Neutrophil (primary cell): Measurements from ENCODE around the gene MAPRE3.

Experiments used
- H3K27ac ChIP-seq: fragments of 200-600 bp; sonication (generic); 2 replicates; pipeline ENCODE4 v1.5.1; 2016; ENCODE audit warnings: mild to moderate bottlenecking, moderate library complexity
- H3K27me3 ChIP-seq: fragments of 200-600 bp; sonication (generic); 2 replicates; pipeline ENCODE4 v1.6.0; 2016; ENCODE audit warnings: mild to moderate bottlenecking
- H3K36me3 ChIP-seq: fragments of 200-600 bp; sonication (generic); 2 replicates; pipeline ENCODE4 v1.5.1; 2017
- H3K4me1 ChIP-seq, 2 experiments: fragments of 200-600 bp in 1 of 2; sonication (generic) in 1 of 2; 1 replicate in 1 of 2; 2 replicates in 1 of 2; pipeline versions ENCODE4 v1.5.1 to v1.6.1; 2013 to 2016; ENCODE audit warnings: low read depth in 1 of 2, low read length in 1 of 2, mild to moderate bottlenecking in 1 of 2, moderate library complexity in 1 of 2; ENCODE audit not compliant: control insufficient read depth in 1 of 2, insufficient read depth in 1 of 2
- H3K4me3 ChIP-seq, 2 experiments: fragments of 200-600 bp in 1 of 2; sonication (generic) in 1 of 2; 1 replicate in 1 of 2; 2 replicates in 1 of 2; pipeline ENCODE4 v1.5.1; 2013 to 2016; ENCODE audit warnings: low read depth in 1 of 2, low read length in 1 of 2, mild to moderate bottlenecking in 1 of 2, moderate library complexity in 1 of 2
- H3K9me3 ChIP-seq: fragments of 200-600 bp; sonication (generic); 2 replicates; pipeline ENCODE4 v1.5.1; 2016
- TF ChIP-seq, protein P1 (sequence below): fragments of 200-600 bp; sonication (generic); IDR thresholded peaks from 2 replicates; pipeline ENCODE4 v1.5.1; 2016; ENCODE audit warnings: antibody characterized with exemption

Gene MAPRE3

DNA sequence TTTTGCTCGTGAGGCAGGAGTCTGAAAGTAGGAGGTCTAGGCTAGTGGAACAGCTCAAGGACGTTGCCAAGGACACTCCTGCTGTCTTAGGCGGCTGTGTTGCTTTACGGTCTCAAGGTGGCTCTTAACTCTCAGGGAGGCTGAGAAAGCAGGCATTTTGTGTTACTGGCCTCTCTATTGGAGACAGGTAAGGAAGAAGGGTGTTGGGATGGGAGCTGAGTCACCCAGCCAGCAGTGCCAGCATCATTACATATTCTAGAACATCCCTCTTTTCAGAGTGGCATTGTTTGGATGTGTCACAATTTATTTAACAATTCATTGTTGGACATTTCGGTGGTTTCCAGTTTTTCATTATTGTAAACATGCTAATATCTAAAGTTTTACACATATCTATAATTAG is 31.5 kb downstream of the MAPRE3 start:
- Histone ChIP-seq H3K27me3 (peaks cover 6% of the 10 kb centered on the region), H3K27ac (no peak overlapping the region), H3K4me3 (no peak overlapping the region), H3K9me3 (no peaks in the 10 kb centered on the region), H3K36me3 (no peaks in the 10 kb centered on the region), H3K4me1 (no peaks in the 10 kb centered on the region)
- TF ChIP-seq, protein P1, sequence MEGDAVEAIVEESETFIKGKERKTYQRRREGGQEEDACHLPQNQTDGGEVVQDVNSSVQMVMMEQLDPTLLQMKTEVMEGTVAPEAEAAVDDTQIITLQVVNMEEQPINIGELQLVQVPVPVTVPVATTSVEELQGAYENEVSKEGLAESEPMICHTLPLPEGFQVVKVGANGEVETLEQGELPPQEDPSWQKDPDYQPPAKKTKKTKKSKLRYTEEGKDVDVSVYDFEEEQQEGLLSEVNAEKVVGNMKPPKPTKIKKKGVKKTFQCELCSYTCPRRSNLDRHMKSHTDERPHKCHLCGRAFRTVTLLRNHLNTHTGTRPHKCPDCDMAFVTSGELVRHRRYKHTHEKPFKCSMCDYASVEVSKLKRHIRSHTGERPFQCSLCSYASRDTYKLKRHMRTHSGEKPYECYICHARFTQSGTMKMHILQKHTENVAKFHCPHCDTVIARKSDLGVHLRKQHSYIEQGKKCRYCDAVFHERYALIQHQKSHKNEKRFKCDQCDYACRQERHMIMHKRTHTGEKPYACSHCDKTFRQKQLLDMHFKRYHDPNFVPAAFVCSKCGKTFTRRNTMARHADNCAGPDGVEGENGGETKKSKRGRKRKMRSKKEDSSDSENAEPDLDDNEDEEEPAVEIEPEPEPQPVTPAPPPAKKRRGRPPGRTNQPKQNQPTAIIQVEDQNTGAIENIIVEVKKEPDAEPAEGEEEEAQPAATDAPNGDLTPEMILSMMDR: no peak

DNA sequence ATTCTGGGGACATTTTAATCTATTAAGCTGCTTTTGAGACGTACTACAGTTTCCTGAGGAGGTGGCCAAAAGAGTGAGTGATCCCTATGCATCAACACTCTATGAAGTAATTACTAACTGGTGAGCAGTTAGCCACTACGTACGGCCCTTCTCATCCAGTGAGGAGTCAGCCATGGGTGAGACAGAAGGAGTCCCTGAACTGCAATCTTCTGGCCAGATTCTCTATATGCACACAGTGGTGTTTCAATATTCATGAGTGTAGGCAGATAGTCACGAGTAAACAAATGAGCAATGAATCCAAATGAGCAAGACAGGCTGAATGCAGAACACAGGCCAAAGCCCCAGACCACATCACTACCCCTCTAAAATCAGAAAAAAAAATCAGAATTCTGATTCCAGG is 32.6 kb downstream of the MAPRE3 start:
- Histone ChIP-seq H3K27ac (no peak overlapping the region), H3K36me3 (no peaks in the 10 kb centered on the region), H3K4me3 (no peak overlapping the region), H3K4me1 (no peaks in the 10 kb centered on the region), H3K27me3 (peaks cover 16% of the 10 kb centered on the region), H3K9me3 (no peaks in the 10 kb centered on the region)
- TF ChIP-seq, protein P1: no peak

DNA sequence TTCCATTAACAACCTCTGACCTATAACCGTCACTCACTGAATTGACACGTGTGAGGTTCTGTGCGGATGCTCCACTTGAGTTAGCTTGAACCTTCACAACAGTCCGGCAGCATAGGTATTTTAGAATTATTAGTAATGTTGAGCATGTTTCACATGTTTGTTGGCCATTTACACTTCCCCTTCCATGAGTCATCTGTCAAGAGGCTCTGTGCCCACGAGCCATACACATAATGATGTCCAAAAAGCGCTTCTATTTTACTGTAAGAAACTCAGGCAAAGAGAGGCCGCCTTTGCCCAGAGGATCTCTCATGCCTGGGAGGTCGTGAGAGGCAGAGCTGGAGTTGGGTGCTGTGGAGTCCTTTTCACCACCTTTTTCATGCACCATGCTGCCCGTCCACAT is 33.4 kb downstream of the MAPRE3 start:
- Histone ChIP-seq H3K27ac (no peak overlapping the region), H3K9me3 (no peaks in the 10 kb centered on the region), H3K36me3 (no peaks in the 10 kb centered on the region), H3K27me3 (peaks cover 20% of the 10 kb centered on the region), H3K4me1 (no peaks in the 10 kb centered on the region), H3K4me3 (no peak overlapping the region)
- TF ChIP-seq, protein P1: no peak

DNA sequence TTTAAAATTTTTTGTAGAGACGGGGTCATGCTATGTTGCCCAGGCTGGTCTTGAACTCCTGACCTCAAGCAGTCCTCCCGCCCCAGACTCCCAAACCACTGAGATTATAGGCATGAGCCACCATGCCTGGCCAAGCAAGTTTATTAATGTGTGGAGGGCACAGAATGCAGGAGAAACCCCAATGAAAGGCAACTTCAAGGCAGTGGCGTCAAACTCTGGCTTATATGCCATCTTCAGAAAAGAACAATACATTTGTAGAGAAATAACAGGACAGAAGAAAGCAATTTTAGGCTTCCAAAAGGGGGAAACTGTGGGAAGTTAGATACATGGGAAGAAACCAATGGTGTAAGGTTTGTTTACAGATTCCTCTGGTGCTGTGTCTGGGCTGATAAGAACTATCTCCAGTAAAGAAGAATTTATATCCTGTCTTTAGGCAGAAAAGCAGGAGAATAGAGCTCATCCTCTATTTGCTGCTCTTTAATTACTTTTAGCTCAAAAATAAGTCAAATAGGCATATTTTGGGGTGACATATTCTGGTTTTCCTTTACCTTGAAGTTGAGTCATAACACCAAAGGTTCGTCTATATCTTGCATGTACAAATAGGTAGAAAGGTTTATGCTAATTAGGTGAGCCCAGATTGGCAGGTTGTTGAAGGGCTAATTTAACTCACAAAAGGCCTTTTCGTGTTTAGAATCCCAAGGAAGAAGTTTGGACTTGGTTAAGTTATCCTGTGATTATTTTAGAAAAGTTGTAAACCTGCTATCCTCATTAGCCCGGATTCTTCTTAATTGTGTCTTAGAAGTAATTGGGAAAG is 36.4 kb downstream of the MAPRE3 start:
- no peak overlapping the region for H3K4me3 ChIP-seq
- TF ChIP-seq, protein P1: no peak
- H3K36me3 ChIP-seq: no peaks in the 10 kb centered on the region
- no peaks in the 10 kb centered on the region for H3K9me3 ChIP-seq
- peaks cover 22% of the 10 kb centered on the region for H3K27me3 ChIP-seq
- H3K27ac ChIP-seq: no peak overlapping the region
- H3K4me1 ChIP-seq: no peaks in the 10 kb centered on the region

DNA sequence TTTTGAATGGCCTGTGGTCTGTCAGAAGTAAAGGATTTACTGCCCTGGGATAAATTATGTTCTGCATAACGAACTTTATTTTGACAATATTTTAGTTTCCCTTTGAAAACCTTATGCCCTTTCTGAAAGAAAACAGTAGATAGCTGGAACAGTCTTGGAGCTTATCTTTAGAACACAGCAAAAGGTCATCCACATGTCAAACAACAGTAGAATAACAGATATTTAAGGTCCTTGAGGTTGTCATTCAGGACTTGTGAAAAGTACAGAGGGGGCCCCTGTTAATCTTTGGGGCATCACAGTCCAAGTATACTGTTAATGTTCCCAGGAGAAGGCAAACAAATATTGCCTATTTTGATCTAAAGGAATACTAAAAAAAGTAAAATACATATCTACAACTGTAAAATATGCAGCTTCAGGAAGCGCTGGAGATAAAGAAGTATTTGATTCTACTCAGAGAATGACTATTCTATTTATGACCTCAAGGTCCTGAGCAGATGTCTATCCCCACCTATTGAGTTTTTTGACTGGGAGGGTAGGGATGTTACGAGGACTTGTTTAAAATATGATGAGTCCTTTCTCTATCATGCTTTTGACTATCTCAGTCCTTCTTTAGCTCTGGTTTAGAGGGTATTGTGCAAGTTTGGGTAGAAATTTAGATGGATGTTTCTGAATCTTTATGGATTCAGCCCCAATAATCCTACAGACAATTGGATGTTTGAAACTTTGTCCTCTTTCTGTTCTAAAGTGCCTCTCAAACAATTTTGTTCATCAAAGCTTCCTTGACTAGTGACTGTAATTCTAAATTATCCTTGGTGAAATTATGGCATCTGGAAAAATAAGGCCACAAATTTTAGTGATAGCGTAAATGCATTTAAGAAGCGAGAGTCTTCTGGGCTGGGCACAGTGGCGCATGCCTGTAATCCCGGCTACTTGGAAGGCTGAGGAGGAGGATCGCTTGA is 37.3 kb downstream of the MAPRE3 start:
- no peak overlapping the region for H3K27ac ChIP-seq
- TF ChIP-seq, protein P1: no peak
- H3K4me3 ChIP-seq: no peak overlapping the region
- no peaks in the 10 kb centered on the region for H3K36me3 ChIP-seq
- H3K4me1 ChIP-seq: no peaks in the 10 kb centered on the region
- H3K9me3 ChIP-seq: no peaks in the 10 kb centered on the region
- peaks cover 22% of the 10 kb centered on the region for H3K27me3 ChIP-seq
